ENCODE results near the gene LTBP4.

LTBP4 gene

GRCh38 chr19:40661616-40662015 is 60.4 kb downstream of the LTBP4 start:
- no peak overlapping the region for H3K4me3 ChIP-seq (ENCODE audit: low read depth, low read length)
- no peak for DNase-seq (ENCODE audit: low read depth)
- TF ChIP-seq CTCF (IDR thresholded peaks at IDR 0.05; ENCODE audit: control insufficient read depth, extremely low read depth, insufficient read depth) = no peak

- peak; percentile 36 for DNase-seq (ENCODE audit: low read depth)
- TF ChIP-seq CTCF (IDR thresholded peaks at IDR 0.05; ENCODE audit: control insufficient read depth, extremely low read depth, insufficient read depth) = peak; percentile 97
- H3K4me3 ChIP-seq (ENCODE audit: low read depth, low read length) = peak overlapping the region; percentile 68
These were observed 61.9 kb downstream of the LTBP4 start for GRCh38 chr19:40662925-40663694.

- TF ChIP-seq CTCF (IDR thresholded peaks at IDR 0.05; ENCODE audit: control insufficient read depth, extremely low read depth, insufficient read depth) = no peak
These were observed 62.8 kb downstream of the LTBP4 start for GRCh38 chr19:40663695-40664692.

GRCh38 chr19:40666803-40667438 is 65.8 kb downstream of the LTBP4 start:
- no peak for DNase-seq (ENCODE audit: low read depth)
- TF ChIP-seq CTCF (IDR thresholded peaks at IDR 0.05; ENCODE audit: control insufficient read depth, extremely low read depth, insufficient read depth) = no peak
- no peak overlapping the region for H3K4me3 ChIP-seq (ENCODE audit: low read depth, low read length)

More at GRCh38 chr19:40663695-40664692, 62.8 kb downstream of the LTBP4 start:
- peak overlapping the region; percentile 68 for H3K4me3 ChIP-seq (ENCODE audit: low read depth, low read length)
- DNase-seq (ENCODE audit: low read depth) = no peak

- no peak overlapping the region for H3K4me3 ChIP-seq (ENCODE audit: low read depth, low read length)
- DNase-seq (ENCODE audit: low read depth) = no peak
- TF ChIP-seq CTCF (IDR thresholded peaks at IDR 0.05; ENCODE audit: control insufficient read depth, extremely low read depth, insufficient read depth) = no peak
These were observed 66.4 kb downstream of the LTBP4 start for GRCh38 chr19:40667602-40668001.

- no peak for DNase-seq (ENCODE audit: low read depth)
- no peak for TF ChIP-seq CTCF (IDR thresholded peaks at IDR 0.05; ENCODE audit: control insufficient read depth, extremely low read depth, insufficient read depth)
- H3K4me3 ChIP-seq (ENCODE audit: low read depth, low read length) = no peak overlapping the region
These were observed 67.9 kb downstream of the LTBP4 start for GRCh38 chr19:40668991-40669614.

All from LNCaP clone FGC (cell line).